HepG2 (cell line): Measurements from ENCODE around the gene USH2A. TPM values are rescaled to one million over a fixed set of nuclear protein-coding genes. Genes with fewer than 3 reads are reported as not detected.

Experiments used
- ATAC-seq: fragments of 200-7000 bp; cut with Tn5 transposase; 3 replicates; pipeline ENCODE4 v1.9.1; 2020; ENCODE audit warnings: mild to moderate bottlenecking, moderate library complexity
- BruUV-seq: library from RNA; stranded (reverse); fragments of 400-500 nt; replicated peaks from 2 replicates; lab custom pipeline; 2021; lab: Mats Ljungman, UMichigan
- CTCF ChIA-PET: fragments of 300-600 bp; formaldehyde crosslinking; extraction: SDS; loops from one replicate; lab custom pipeline; 2021; ENCODE audit warnings: low total read pairs, inconsistent platforms, low intra/inter-chr PET ratio; lab: Yijun Ruan, JAX
- POLR2A ChIA-PET: fragments of 350-600 bp; sonication (Branson Sonifier 250); formaldehyde crosslinking; loops from one replicate; lab custom pipeline; 2020; ENCODE audit warnings: antibody characterized with exemption, inconsistent platforms; lab: Yijun Ruan, JAX
- DNase-seq: peaks from one replicate; pipeline ENCODE4 v3.0.0-alpha.2; 2015; ENCODE audit warnings: low spot score
- FAIRE-seq: peaks from 3 replicates; lab custom pipeline; 2011; peaks lifted over from hg19 to GRCh38; lab: Jason Lieb, UNC
- H2AFZ ChIP-seq: one replicate; pipeline ENCODE4 v1.6.1; 2011; ENCODE audit warnings: low read length, inconsistent platforms
- H3K27ac ChIP-seq: fragments of 300-600 bp; 3 replicates; pipeline ENCODE4 v1.8.0; 2011; ENCODE audit warnings: mixed run types, mild to moderate bottlenecking, mixed read lengths, low read length, inconsistent platforms; ENCODE audit not compliant: insufficient read depth; ENCODE audit errors: extremely low read length
- H3K27me3 ChIP-seq, 2 experiments: fragments of 200-600 bp in 1 of 2; 2 replicates in 1 of 2; 3 replicates in 1 of 2; pipeline versions ENCODE4 v1.6.0 to v1.8.0; 2011; ENCODE audit warnings: low read length in 2 of 2, mild to moderate bottlenecking in 2 of 2, moderate library complexity in 2 of 2, inconsistent platforms in 1 of 2; ENCODE audit not compliant: insufficient read depth in 2 of 2, control insufficient read depth in 1 of 2
- H3K36me3 ChIP-seq, 2 experiments: fragments of 200-600 bp in 1 of 2; replicated peaks in 1 of 2; 2 replicates in 1 of 2; 3 replicates in 1 of 2; pipeline versions ENCODE4 v1.5.1 to v1.8.0; 2011; ENCODE audit warnings: low read length in 2 of 2, inconsistent platforms in 1 of 2; ENCODE audit not compliant: insufficient read depth in 2 of 2, control insufficient read depth in 1 of 2
- H3K4me1 ChIP-seq: 2 replicates; pipeline ENCODE4 v1.5.1; 2012; ENCODE audit warnings: low read length, inconsistent platforms; ENCODE audit not compliant: insufficient read depth
- H3K4me2 ChIP-seq: 2 replicates; pipeline ENCODE4 v1.6.0; 2011; ENCODE audit warnings: low read depth, low read length, inconsistent platforms
- H3K4me3 ChIP-seq, 3 experiments: fragments of 200-600 bp in 1 of 3; sonication (generic), shearing (Covaris generic) in 1 of 3; replicated peaks in 1 of 3; 2 replicates each; pipeline ENCODE4 v1.5.1; 2011 to 2016; ENCODE audit warnings: low read length in 3 of 3, inconsistent platforms in 2 of 3, low read depth in 2 of 3, mild to moderate bottlenecking in 2 of 3, control low read depth in 1 of 3, mixed read lengths in 1 of 3; ENCODE audit not compliant: insufficient read depth in 1 of 3
- H3K79me2 ChIP-seq: one replicate; pipeline ENCODE4 v1.6.1; 2011; ENCODE audit warnings: low read length, inconsistent platforms; ENCODE audit not compliant: insufficient read depth
- H3K9ac ChIP-seq: 2 replicates; pipeline ENCODE4 v1.6.0; 2011; ENCODE audit warnings: mild to moderate bottlenecking, low read depth, low read length, inconsistent platforms; ENCODE audit not compliant: insufficient read depth
- H3K9me3 ChIP-seq: 2 replicates; pipeline ENCODE4 v1.5.1; 2012; ENCODE audit warnings: mild to moderate bottlenecking, low read length
- H4K20me1 ChIP-seq: 2 replicates; pipeline ENCODE4 v1.6.0; 2011; ENCODE audit warnings: inconsistent platforms, mild to moderate bottlenecking, low read length, moderate library complexity; ENCODE audit not compliant: insufficient read depth
- JUN ChIP-seq: sonication (generic); formaldehyde crosslinking; IDR thresholded peaks from 2 replicates; pipeline ENCODE4 v1.4.0; 2020; ENCODE audit warnings: mild to moderate bottlenecking, missing genetic modification reagents
- RXRA ChIP-seq: sonication (generic); formaldehyde crosslinking; IDR thresholded peaks from 2 replicates; pipeline ENCODE4 v1.5.1; 2020; ENCODE audit warnings: missing genetic modification reagents
- SMAD9 ChIP-seq: sonication (generic); formaldehyde crosslinking; IDR thresholded peaks from 2 replicates; pipeline ENCODE4 v1.5.1; 2020; ENCODE audit warnings: mild to moderate bottlenecking, missing genetic modification reagents
- SNRNP70 ChIP-seq: fragments of 200-400 bp; formaldehyde crosslinking; IDR thresholded peaks from 2 replicates; pipeline ENCODE4 v1.6.1; 2017; ENCODE audit warnings: mild to moderate bottlenecking, low read depth, low read length, moderate library complexity
- ZNF235 ChIP-seq: sonication (generic); formaldehyde crosslinking; IDR thresholded peaks from 2 replicates; pipeline ENCODE4 v1.8.1; 2023; ENCODE audit warnings: mild to moderate bottlenecking, missing genetic modification reagents, borderline replicate concordance
- ZNF629 ChIP-seq: sonication (generic); formaldehyde crosslinking; conservative IDR thresholded peaks from 2 replicates; pipeline ENCODE4 v1.5.0; 2020; ENCODE audit warnings: missing genetic modification reagents
- WGBS: methylation state at CpG from one replicate; pipeline ENCODE4 v1.1.6; 2017; ENCODE audit warnings: low lambda C conversion rate; 5-methylcytosine and 5-hydroxymethylcytosine counted together
- in situ Hi-C: cut with HindIII; loops from 2 replicates; pipeline ENCODE4 v1.10.0; 2017; ENCODE audit warnings: low pct_unique_long_range_greater_than_20kb; ENCODE audit not compliant: extremely low pct_ligation_motif_present
- intact Hi-C: fragments of 100-400 bp; cut with micrococcal nuclease; formaldehyde crosslinking; loops from one replicate; pipeline ENCODE4 v1.10.0; 2022; ENCODE audit not compliant: unreplicated experiment
- polyA plus RNA-seq, 8 experiments: library from polyadenylated mRNA; depleted of rRNA in 3 of 8; stranded (reverse) in 7 of 8; unstranded in 1 of 8; fragments of >200 nt; fragmentation: Illumina TruSeq in 4 of 8; extraction: Trizol in 4 of 8; gene quantifications; 2 replicates each; pipeline versions ENCODE4 v1.2.1 to v1.2.3, GENCODE V29; 2011 to 2016; ENCODE audit warnings: low read depth in 4 of 8, missing spikeins in 1 of 8, mixed read lengths in 1 of 8; ENCODE audit not compliant: insufficient read depth in 1 of 8
- total RNA-seq, 5 experiments: library from RNA; depleted of rRNA; stranded (reverse); fragments of >200 nt; fragmentation: Illumina TruSeq; extraction: Trizol; gene quantifications; 2 replicates each; pipeline ENCODE4 v1.2.3, GENCODE V29; 2016; ENCODE audit warnings: low read depth in 1 of 5
- TF ChIP-seq, protein P1 (sequence below): IDR thresholded peaks from 2 replicates; pipeline ENCODE4 v1.6.1; 2016; ENCODE audit warnings: missing compliant biosample characterization, missing genetic modification reagents, borderline replicate concordance
- TF ChIP-seq, protein P2 (sequence below): sonication (generic); formaldehyde crosslinking; IDR thresholded peaks from 2 replicates; pipeline ENCODE4 v1.4.0; 2020; ENCODE audit warnings: mild to moderate bottlenecking, missing genetic modification reagents, borderline replicate concordance

USH2A gene
- total and polyA plus RNA-seq, 2 of the 13 experiments (the other 11 are each of a cell fraction or from before 2014, with no cell fraction given): 0.02 TPM; not detected in 1

- Histone ChIP-seq H3K27ac (no peak overlapping the region), H3K36me3 (no peaks in the 10 kb centered on the region), H3K4me3 (no peak overlapping the region), H3K4me2 (no peak overlapping the region), H2AFZ (no peak overlapping the region), H3K27me3 (no peaks in the 10 kb centered on the region), H4K20me1 (no peaks in the 10 kb centered on the region), H3K79me2 (no peaks in the 10 kb centered on the region), H3K4me1 (peaks cover 22% of the 10 kb centered on the region), H3K9me3 (no peaks in the 10 kb centered on the region), H3K9ac (no peak overlapping the region)
- DNase-seq (no peak), ATAC-seq (peak; percentile 34; the same call in 1 of the 3 replicates), FAIRE-seq (no peak)
- intact Hi-C loops: no loop called here
- no peak for TF ChIP-seq RXRA
- no peak for TF ChIP-seq SNRNP70
- TF ChIP-seq JUN (CRISPR knock-in tag): no peak
- TF ChIP-seq, protein P1, sequence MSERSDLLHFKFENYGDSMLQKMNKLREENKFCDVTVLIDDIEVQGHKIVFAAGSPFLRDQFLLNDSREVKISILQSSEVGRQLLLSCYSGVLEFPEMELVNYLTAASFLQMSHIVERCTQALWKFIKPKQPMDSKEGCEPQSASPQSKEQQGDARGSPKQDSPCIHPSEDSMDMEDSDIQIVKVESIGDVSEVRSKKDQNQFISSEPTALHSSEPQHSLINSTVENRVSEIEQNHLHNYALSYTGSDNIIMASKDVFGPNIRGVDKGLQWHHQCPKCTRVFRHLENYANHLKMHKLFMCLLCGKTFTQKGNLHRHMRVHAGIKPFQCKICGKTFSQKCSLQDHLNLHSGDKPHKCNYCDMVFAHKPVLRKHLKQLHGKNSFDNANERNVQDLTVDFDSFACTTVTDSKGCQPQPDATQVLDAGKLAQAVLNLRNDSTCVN (CRISPR knock-in tag): no peak
- no peak for TF ChIP-seq SMAD9 (CRISPR knock-in tag)
- TF ChIP-seq, protein P2, sequence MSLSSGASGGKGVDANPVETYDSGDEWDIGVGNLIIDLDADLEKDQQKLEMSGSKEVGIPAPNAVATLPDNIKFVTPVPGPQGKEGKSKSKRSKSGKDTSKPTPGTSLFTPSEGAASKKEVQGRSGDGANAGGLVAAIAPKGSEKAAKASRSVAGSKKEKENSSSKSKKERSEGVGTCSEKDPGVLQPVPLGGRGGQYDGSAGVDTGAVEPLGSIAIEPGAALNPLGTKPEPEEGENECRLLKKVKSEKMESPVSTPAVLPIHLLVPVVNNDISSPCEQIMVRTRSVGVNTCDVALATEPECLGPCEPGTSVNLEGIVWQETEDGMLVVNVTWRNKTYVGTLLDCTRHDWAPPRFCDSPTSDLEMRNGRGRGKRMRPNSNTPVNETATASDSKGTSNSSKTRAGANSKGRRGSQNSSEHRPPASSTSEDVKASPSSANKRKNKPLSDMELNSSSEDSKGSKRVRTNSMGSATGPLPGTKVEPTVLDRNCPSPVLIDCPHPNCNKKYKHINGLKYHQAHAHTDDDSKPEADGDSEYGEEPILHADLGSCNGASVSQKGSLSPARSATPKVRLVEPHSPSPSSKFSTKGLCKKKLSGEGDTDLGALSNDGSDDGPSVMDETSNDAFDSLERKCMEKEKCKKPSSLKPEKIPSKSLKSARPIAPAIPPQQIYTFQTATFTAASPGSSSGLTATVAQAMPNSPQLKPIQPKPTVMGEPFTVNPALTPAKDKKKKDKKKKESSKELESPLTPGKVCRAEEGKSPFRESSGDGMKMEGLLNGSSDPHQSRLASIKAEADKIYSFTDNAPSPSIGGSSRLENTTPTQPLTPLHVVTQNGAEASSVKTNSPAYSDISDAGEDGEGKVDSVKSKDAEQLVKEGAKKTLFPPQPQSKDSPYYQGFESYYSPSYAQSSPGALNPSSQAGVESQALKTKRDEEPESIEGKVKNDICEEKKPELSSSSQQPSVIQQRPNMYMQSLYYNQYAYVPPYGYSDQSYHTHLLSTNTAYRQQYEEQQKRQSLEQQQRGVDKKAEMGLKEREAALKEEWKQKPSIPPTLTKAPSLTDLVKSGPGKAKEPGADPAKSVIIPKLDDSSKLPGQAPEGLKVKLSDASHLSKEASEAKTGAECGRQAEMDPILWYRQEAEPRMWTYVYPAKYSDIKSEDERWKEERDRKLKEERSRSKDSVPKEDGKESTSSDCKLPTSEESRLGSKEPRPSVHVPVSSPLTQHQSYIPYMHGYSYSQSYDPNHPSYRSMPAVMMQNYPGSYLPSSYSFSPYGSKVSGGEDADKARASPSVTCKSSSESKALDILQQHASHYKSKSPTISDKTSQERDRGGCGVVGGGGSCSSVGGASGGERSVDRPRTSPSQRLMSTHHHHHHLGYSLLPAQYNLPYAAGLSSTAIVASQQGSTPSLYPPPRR: no peak
- no peak for TF ChIP-seq ZNF235
- TF ChIP-seq ZNF629: 0 out of 2 replicates have a peak, but pooled peaks have one; percentile 15
- no TSS peak for BruUV-seq
- in situ Hi-C loops: no loop called here
- WGBS: 44% methylated on average over 4 of the region's 4 CpGs
- POLR2A ChIA-PET: no interaction called here
- CTCF ChIA-PET: no interaction called here
Observed at GRCh38 chr1:215645182-215645581, 778.1 kb downstream of the USH2A start.
